Measurements from ENCODE around the gene CTSO. TPM values are rescaled to one million over a fixed set of nuclear protein-coding genes. Genes with fewer than 3 reads are reported as not detected.

Gene CTSO
- total RNA-seq, 3 donors from 2014 or later (not counting 1 experiment from before 2014, with no cell fraction given): 20.3 to 25.2 (median 22.2) TPM

DNA sequence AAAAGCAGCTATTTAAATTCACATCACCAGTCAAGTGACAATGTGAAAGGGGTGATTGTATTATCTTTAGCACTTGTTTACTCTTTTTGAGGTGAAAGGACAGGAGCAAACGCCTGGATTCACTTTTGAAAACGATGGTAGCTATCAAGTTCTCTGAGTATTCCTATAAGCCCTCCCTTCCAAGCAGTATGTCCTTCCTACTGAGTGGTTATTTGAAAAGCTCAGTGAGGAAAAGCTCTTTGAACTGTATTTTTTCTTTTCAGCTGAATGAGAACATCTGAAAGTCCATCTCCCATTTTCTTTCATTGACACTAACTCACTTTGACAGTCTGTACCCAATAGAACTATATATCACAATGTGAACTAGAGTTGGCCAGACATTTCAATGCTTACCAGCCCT is 9.1 kb upstream of the CTSO start:
- ATAC-seq: no peak

GRCh38 chr4:155961575-155961974 is 7.9 kb upstream of the CTSO start:
- no peak for ATAC-seq
- Mint-ChIP-seq H3K4me1 (peaks cover 0 to 6% of the 10 kb centered on the region in 2 donors), H3K9me3 (no peaks in the 10 kb centered on the region), H3K36me3 (no peaks in the 10 kb centered on the region), H3K4me3 (no peak overlapping the region), H3K27me3 (ENCODE audit: low read depth in 2 of 2) (peaks cover 11 to 32% of the 10 kb centered on the region in 2 donors), H3K27ac (no peak overlapping the region)
- no peak overlapping the region for H3K27ac ChIP-seq (ENCODE audit: low read length)
- intact Hi-C loops (cut with micrococcal nuclease): no loop called here
- H3K4me3 ChIP-seq (ENCODE audit: low read length): no peak overlapping the region
- no peaks in the 10 kb centered on the region for H3K36me3 ChIP-seq (ENCODE audit: control insufficient read depth, insufficient read depth, low read length)
- H3K27me3 ChIP-seq (ENCODE audit: control insufficient read depth, insufficient read depth, low read length): no peaks in the 10 kb centered on the region
- 86% methylated on average over 3 of the region's 4 CpGs for WGBS (ENCODE audit: insufficient coverage)
- no peaks in the 10 kb centered on the region for H3K9me3 ChIP-seq (ENCODE audit: control insufficient read depth, insufficient read depth, low read length)
- no peak for DNase-seq
- H3K4me1 ChIP-seq (ENCODE audit: control insufficient read depth, insufficient read depth, low read length): no peaks in the 10 kb centered on the region
- TF ChIP-seq, protein P1, sequence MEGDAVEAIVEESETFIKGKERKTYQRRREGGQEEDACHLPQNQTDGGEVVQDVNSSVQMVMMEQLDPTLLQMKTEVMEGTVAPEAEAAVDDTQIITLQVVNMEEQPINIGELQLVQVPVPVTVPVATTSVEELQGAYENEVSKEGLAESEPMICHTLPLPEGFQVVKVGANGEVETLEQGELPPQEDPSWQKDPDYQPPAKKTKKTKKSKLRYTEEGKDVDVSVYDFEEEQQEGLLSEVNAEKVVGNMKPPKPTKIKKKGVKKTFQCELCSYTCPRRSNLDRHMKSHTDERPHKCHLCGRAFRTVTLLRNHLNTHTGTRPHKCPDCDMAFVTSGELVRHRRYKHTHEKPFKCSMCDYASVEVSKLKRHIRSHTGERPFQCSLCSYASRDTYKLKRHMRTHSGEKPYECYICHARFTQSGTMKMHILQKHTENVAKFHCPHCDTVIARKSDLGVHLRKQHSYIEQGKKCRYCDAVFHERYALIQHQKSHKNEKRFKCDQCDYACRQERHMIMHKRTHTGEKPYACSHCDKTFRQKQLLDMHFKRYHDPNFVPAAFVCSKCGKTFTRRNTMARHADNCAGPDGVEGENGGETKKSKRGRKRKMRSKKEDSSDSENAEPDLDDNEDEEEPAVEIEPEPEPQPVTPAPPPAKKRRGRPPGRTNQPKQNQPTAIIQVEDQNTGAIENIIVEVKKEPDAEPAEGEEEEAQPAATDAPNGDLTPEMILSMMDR (IDR thresholded peaks at IDR 0.05): no peak

More for the DNA sequence above, 9.1 kb upstream of the CTSO start:
- no peaks in the 10 kb centered on the region for H3K9me3 Mint-ChIP-seq
- no peak overlapping the region for H3K27ac Mint-ChIP-seq
- TF ChIP-seq, protein P1 (IDR thresholded peaks at IDR 0.05): no peak
- no peak for DNase-seq
- peaks cover 11 to 40% of the 10 kb centered on the region in 2 donors for H3K27me3 Mint-ChIP-seq (ENCODE audit: low read depth in 2 of 2)
- H3K27me3 ChIP-seq (ENCODE audit: control insufficient read depth, insufficient read depth, low read length): no peaks in the 10 kb centered on the region
- no peak overlapping the region for H3K4me3 ChIP-seq (ENCODE audit: low read length)
- H3K4me3 Mint-ChIP-seq: no peak overlapping the region
- intact Hi-C loops (cut with micrococcal nuclease): no loop called here
- H3K4me1 Mint-ChIP-seq: peaks cover 0 to 6% of the 10 kb centered on the region in 2 donors
- no peaks in the 10 kb centered on the region for H3K9me3 ChIP-seq (ENCODE audit: control insufficient read depth, insufficient read depth, low read length)
- H3K27ac ChIP-seq (ENCODE audit: low read length): no peak overlapping the region
- no CpG with 5 or more reads among the region's 2 CpGs for WGBS (ENCODE audit: insufficient coverage)
- no peaks in the 10 kb centered on the region for H3K36me3 ChIP-seq (ENCODE audit: control insufficient read depth, insufficient read depth, low read length)
- no peaks in the 10 kb centered on the region for H3K36me3 Mint-ChIP-seq
- no peaks in the 10 kb centered on the region for H3K4me1 ChIP-seq (ENCODE audit: control insufficient read depth, insufficient read depth, low read length)

DNA sequence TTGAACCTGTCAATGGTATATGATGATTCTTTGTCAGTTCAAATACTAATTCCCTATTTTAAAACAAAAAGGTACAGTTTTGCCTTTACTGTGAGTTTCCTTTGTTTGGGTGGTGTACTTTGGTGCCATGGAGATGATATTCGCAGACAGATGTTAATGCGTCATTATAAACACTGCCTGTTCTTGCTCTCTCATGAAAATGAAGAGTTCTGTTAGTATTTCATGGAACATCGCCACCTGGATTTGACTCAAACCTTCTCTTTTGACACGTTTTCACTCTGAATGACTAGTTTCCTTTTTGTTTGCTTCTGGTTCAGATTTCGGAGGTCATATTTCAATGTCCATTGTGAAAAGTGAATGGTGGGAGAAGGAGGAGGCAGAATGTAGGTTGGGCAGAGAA is 6.9 kb upstream of the CTSO start:
- WGBS (ENCODE audit: insufficient coverage): 73% methylated on average over 5 of the region's 5 CpGs
- H3K9me3 Mint-ChIP-seq: no peaks in the 10 kb centered on the region
- H3K36me3 Mint-ChIP-seq: no peaks in the 10 kb centered on the region
- H3K4me3 Mint-ChIP-seq: no peak overlapping the region
- TF ChIP-seq, protein P1 (IDR thresholded peaks at IDR 0.05): no peak
- H3K27ac ChIP-seq (ENCODE audit: low read length): no peak overlapping the region
- DNase-seq (no peak), ATAC-seq (no peak)
- intact Hi-C loops (cut with micrococcal nuclease): no loop called here
- no peaks in the 10 kb centered on the region for H3K27me3 ChIP-seq (ENCODE audit: control insufficient read depth, insufficient read depth, low read length)
- H3K9me3 ChIP-seq (ENCODE audit: control insufficient read depth, insufficient read depth, low read length): no peaks in the 10 kb centered on the region
- H3K4me1 Mint-ChIP-seq: peaks cover 0 to 6% of the 10 kb centered on the region in 2 donors
- peaks cover 11 to 30% of the 10 kb centered on the region in 2 donors for H3K27me3 Mint-ChIP-seq (ENCODE audit: low read depth in 2 of 2)
- no peaks in the 10 kb centered on the region for H3K36me3 ChIP-seq (ENCODE audit: control insufficient read depth, insufficient read depth, low read length)
- no peak overlapping the region for H3K27ac Mint-ChIP-seq
- H3K4me3 ChIP-seq (ENCODE audit: low read length): no peak overlapping the region
- H3K4me1 ChIP-seq (ENCODE audit: control insufficient read depth, insufficient read depth, low read length): no peaks in the 10 kb centered on the region

- H3K4me3 Mint-ChIP-seq: no peak overlapping the region
- intact Hi-C loops (cut with micrococcal nuclease): loop anchor here (10.0 kb wide), 1 partner anchor 585 kb away; the partner anchor contains the start of gene MAP9
- no peak overlapping the region for H3K27ac Mint-ChIP-seq
- peaks cover 11 to 30% of the 10 kb centered on the region in 2 donors for H3K27me3 Mint-ChIP-seq (ENCODE audit: low read depth in 2 of 2)
- DNase-seq (no peak), ATAC-seq (no peak)
- WGBS (ENCODE audit: insufficient coverage): 81% methylated on average over 4 of the region's 4 CpGs
- Histone ChIP-seq H3K36me3 (ENCODE audit: control insufficient read depth, insufficient read depth, low read length) (no peaks in the 10 kb centered on the region), H3K9me3 (ENCODE audit: control insufficient read depth, insufficient read depth, low read length) (no peaks in the 10 kb centered on the region), H3K4me3 (ENCODE audit: low read length) (no peak overlapping the region), H3K27me3 (ENCODE audit: control insufficient read depth, insufficient read depth, low read length) (no peaks in the 10 kb centered on the region), H3K27ac (ENCODE audit: low read length) (no peak overlapping the region), H3K4me1 (ENCODE audit: control insufficient read depth, insufficient read depth, low read length) (no peaks in the 10 kb centered on the region)
- H3K4me1 Mint-ChIP-seq: peaks cover 0 to 4% of the 10 kb centered on the region in 2 donors
- TF ChIP-seq, protein P1 (IDR thresholded peaks at IDR 0.05): no peak
- H3K36me3 Mint-ChIP-seq: no peaks in the 10 kb centered on the region
- H3K9me3 Mint-ChIP-seq: no peaks in the 10 kb centered on the region
These were observed 5.8 kb upstream of the CTSO start for GRCh38 chr4:155959417-155959816.
